HUDEP-2 (cell line): ENCODE data around the gene HSPG2.
A peak's percentile ranks its signal among the peaks of the same experiment; 100 is the strongest.

Source experiments
- DNase-seq, 76 experiments: peaks; one replicate each; lab custom pipeline; 2025; ENCODE audit not compliant: unreplicated experiment in 76 of 76; lab: John Stamatoyannopoulos, UW

Gene HSPG2

DNA sequence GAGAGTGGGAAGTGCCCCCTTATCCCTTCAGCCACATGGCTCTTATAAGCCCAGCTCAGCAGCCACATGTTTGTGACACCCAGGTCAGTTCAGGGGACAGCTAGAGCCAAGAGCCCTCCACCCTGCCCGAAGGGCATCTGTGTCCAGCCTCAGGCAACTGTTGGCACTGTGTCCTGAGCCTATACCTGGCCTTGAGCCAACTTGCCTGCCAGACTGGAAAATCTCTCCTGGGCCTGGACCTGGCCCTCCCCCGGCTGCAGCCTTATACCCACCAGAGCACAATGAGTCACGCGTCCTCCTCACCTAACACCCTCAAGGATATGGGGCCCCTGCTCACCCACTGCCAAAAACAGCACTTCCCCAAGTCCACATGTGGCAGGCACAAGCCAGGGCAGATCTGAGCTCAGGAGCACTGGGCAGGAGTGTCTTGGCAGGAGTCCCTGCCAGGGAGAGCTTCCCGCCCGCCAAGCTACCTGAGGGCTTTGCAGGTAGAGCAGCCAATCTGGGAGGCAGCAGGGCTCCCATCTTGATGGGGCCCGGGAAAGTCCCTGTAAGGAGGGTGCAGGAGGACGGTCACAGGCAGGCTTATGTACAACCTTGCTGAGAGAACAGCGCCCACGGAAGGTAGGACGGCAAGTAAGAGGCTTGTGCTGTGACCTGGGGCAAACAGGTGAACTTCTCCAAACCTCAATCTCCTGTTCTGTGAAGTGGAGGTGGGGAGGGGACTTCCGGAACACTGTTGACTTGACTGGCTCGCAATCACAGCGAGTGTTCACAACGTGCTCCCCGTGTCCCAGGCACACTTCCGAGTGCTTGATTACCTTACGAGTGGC is 19.8 kb upstream of the HSPG2 start:
- peak in 19 of 76 experiments; percentile 8 to 63 (median 31) for DNase-seq

GRCh38 chr1:21955501-21956281 is 18.6 kb upstream of the HSPG2 start:
- no peak for DNase-seq

- no peak for DNase-seq
These were observed 17.9 kb upstream of the HSPG2 start for GRCh38 chr1:21955058-21955457.

- DNase-seq = no peak
These were observed 15.8 kb upstream of the HSPG2 start for GRCh38 chr1:21952786-21953520.

GRCh38 chr1:21951226-21951870 is 14.2 kb upstream of the HSPG2 start:
- DNase-seq = no peak

DNA sequence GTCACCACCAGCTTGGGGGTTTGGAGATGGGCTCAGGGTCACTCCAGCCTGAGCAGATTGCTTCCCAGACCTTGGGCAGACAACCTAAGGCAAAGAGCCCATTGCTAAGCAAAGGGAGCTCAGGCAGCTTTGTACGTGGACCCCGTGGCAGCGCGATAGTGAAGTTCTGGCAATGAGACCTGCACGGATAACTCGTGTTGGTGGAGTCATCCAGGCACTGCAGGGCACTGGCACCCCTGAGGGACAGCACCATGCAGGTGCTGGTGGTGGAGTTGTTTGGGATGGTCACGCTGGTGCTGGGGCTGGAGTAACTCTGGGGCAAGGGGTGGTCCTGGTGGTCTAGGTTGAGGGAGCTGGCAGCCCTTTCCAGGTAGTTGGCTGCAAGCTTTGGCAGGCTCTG is 13.6 kb upstream of the HSPG2 start:
- no peak for DNase-seq

DNA sequence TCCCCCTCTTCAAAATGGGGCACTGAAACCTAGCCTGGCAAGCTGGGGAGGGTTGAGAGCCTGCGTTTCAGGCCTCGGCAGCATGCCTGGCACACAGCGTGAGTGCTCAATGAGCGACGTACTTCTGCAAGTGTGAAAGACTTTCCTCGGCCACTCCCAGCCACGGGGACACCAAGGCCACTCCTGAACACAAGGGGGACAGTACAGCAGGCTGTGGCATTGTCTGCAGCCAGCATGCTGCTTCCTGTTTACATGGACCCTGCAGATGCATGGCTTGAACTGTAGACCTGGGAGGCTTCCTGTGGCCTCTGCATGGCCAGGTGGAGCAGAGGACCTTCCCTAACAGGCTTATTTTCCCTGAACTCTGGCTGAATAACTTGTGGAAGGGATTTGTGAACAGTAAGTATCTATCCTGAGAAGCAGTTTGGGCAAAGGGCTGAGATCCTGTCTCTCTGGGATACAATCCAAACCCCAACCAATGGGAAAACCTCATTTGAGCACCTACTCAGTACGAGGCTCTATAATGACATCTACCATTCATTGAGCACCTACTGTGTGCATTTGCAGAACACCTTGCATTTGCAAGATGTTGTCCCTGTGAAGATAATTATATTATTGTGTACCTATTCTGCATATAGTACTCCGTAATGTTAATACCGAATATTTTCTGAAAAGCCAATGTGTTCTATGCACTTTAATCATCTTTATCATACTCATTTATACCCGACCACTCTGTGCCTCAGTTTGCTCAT is 9.9 kb upstream of the HSPG2 start:
- no peak for DNase-seq

DNA sequence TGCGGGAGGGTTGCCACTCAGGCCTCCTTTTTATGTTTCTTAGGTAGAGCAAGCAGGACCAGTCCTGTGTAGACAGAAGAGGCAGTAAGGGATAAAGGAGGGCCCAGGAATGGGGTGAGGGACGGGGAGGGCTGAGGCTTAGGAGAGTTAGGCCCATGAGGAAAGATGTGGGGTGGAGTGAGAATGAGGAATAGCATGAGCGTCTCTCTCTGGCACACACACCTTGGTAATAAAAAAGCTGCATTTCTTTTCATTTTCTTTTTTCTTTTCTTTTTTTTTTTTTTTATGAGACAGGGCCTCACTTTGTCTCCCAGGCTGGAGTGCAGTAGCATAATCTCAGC is 7.6 kb upstream of the HSPG2 start:
- DNase-seq = no peak

DNA sequence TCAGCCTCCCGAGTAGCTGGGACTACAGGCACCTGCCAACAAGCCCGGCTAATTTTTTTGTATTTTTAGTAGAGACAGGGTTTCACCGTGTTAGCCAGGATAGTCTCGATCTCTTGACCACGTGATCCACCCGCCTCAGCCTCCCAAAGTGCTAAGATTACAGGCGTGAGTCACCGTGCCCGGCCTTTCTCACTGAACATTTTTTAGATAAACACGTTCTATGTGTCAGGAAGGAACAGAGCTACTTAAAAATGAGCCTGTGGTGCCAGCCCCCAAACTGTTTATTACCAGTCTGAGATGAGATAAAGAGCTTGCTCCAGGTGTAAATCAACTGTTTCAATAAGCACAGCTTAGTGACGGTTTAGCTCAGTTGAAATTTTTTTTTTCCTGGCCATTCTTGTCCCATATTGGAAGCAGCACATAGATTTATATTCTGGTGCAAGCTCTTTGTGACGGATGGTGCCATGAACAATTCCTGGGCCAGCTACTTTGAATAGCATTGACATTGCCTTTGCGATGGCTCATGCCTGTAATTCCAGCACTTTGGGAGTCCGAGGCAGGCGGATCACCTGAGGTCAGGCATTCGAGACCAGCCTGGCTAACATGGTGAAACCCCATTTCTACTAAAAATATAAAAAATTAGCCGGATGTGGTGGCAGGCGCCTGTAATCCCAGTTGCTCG is 6.0 kb upstream of the HSPG2 start:
- peak in 59 of 76 experiments; percentile 8 to 72 (median 42) for DNase-seq

DNA sequence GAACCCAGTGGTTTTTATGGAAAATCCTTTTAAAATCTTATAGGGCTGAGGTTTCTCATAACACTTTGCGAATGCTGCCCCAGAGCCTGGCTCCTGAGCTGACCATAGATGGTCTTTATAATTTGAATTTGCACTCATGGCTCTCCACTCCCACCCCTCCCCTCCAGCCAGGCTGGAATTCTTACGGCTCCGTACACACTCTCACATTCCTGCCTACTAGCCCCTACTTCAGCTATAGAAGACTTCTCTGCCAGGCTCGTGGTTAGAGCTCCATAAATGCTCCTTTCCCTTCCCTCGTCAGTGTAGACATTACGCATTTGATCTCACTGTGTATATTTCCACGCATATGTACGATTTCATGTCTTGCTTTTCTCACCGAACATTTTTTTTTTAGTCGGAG is 5.4 kb upstream of the HSPG2 start:
- DNase-seq = no peak

DNA sequence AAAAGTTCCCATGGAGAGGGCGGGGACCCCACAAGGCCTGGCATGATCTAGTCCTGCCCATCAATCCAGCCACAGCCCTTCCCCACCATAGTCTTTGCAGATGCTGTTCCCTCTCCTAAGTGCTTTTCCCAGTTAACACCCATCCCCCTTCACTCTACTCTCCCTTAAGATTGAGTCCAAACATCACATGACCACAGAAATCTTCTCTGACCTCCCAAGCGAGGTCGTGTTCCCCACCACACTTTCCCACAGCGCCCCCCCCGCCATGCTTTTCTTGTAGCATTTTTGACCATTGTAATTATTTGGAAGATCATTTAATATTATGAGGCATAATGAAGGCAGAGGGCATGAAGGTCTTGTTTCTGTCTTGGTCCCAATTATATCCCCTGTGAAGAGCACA is 4.3 kb upstream of the HSPG2 start:
- DNase-seq = no peak

DNA sequence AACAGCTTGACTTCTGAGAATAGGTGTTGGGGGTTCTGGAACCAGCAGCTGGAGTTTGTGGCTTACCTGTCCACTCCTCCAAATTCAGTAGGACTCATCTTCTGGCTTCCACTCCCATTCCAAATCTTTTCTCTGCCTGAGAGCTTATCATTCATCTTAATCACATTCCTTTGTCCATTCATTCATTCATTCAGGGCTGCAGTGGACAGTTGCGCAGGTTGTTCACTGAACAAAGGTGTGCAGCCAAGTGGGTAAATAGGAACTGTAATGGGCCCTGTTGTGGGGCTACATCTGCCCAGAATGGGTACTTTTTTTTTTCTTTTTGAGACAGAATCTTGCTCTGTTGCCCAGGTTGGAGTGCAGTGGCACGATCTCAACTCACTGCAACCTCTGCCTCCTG is 3.4 kb upstream of the HSPG2 start:
- DNase-seq = no peak

DNA sequence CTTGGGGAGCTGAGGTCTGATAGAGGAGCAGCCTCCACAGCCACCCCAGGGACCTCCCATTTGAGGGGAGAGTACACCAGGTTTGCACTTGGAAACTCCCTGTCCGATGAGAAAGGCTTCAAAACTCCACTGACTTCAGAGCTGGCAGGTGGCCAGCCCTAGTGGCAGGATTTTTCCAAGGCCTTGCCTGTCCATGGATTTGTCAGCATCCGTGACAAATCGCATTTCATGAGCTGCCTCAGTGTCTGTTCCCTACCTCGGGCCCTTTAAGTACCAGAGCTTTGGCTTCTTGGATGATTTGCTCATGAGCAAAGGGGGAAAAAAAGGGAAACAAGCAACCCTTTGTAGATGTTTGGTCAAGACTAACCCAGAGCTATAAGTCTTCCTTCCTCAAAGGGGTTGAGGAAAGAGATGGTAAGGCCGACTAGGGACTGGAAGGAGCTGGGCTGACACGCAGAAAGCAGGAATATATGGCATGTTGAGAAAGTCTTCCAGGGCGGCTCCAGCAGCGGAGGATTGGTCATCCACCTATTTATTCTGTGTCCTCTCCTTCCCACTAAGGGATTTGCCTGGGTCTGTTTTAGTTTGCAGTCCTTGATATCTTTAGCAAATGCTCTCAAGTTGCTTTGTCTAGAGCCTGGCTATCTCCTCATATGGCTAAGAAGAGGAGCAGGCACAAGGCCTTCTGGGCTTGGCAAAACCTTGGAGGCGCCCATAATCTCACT is 2.7 kb upstream of the HSPG2 start:
- DNase-seq = peak in 3 of 76 experiments; percentile 10 to 27 (median 11)

GRCh38 chr1:21938732-21939538 is 1.8 kb upstream of the HSPG2 start:
- peak in 50 of 76 experiments; percentile 5 to 68 (median 38) for DNase-seq

DNA sequence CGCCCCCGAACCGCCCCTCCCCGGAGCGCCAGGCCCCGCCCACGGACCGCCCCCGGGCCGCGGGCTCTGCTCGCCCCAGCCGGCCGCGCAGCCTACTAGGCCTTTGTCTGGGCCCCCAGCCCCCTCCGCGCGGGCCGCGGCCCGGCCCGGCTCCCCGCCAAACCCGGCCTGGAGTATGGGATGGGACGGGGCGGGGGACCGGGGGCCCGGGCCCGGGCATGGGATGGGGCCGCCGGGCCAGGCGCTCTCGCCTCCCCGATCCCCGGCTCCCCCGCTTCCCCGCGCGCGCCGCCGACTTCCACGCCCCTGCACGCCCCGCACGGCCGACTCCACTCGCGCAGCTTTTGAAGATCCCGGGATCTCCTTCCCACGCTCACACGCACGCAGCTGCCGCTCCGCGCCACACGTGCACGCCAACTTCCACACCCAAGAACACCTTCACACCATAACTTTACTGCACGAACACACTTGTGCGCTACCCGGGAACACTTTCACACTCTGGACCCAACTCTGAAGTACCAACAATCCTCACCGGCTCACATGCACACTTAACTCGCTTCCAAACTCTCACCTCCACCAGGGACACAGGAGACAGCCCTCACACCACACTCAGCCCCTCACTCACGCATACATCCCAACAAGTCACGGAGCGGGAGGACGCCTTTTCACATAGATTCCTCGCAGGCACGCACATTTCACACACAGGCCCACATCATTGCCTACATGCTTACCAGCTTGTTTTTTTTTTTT is 437 bp upstream of the HSPG2 start:
- peak in 25 of 76 experiments; percentile 15 to 53 (median 27) for DNase-seq

GRCh38 chr1:21936366-21937031 is 611 bp downstream of the HSPG2 start:
- no peak for DNase-seq

GRCh38 chr1:21935891-21936365 is 1.2 kb downstream of the HSPG2 start:
- DNase-seq = no peak
